ENCODE results near the gene IFNW1. TPM values are rescaled to one million over a fixed set of nuclear protein-coding genes. Genes with fewer than 3 reads are reported as not detected.
"Not testable (repeated sequence)": the region's sequence is repeated elsewhere in the genome, so short reads cannot be mapped to it uniquely, and the experiment has no call there.

IFNW1 gene
- not detected for total RNA-seq
- long read RNA-seq = 0 reads

DNA sequence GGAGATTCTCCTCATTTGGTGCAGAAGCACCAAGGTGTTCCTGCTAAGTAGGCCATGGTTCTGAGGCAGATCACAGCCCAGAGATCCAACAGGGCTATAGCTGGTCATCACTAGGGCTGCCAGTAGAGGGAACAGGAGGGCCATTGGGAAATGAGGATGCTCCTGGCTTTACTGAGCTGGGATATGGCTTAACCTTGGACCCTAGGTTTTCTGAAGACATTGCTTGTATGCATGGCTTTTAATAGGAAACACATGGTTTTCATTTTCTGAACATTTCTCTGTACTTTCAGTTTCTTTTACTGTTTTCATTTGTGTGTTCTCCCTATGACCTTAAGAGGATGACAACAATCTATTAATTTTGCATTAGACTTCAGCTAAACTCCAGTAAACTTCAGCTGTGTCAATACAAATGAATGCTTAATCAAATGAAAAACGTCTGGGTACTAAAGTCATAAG, at the start of gene IFNW1:
Gene IFNW1 (minus strand): TSS at position 406 of the 456 bp plus-strand sequence. CDS start 262 bp downstream, at position 144.
- intact Hi-C loops (cut with DNase I, micrococcal nuclease) = no loop called here
- ATAC-seq (no peak), DNase-seq (no peak)

DNA sequence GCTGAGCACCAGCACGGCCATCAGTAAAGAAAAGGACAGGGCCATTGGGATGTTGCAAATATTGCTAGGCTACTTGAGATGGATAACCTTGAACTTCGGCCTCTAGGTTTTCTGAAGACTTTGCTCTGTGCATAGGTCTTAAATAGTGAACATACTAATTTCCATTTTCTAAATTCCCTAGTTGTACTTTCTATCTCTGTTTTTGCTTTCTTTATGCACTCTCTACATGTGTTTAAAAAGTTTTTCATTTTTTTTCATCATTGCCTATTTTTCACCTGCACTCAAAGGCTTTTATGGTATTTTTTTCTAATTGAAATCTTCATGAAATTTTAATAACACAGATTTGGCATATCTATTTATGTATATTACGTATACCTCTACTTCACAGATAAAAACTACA, 45.9 kb upstream of the IFNW1 start, which contains the start of gene IFNA4:
Gene IFNA4 (minus strand): TSS at position 101 of the 400 bp plus-strand sequence. CDS start 56 bp downstream, at position 45.
- intact Hi-C loops (cut with DNase I, micrococcal nuclease); ATAC-seq; DNase-seq: not testable (repeated sequence)

DNA sequence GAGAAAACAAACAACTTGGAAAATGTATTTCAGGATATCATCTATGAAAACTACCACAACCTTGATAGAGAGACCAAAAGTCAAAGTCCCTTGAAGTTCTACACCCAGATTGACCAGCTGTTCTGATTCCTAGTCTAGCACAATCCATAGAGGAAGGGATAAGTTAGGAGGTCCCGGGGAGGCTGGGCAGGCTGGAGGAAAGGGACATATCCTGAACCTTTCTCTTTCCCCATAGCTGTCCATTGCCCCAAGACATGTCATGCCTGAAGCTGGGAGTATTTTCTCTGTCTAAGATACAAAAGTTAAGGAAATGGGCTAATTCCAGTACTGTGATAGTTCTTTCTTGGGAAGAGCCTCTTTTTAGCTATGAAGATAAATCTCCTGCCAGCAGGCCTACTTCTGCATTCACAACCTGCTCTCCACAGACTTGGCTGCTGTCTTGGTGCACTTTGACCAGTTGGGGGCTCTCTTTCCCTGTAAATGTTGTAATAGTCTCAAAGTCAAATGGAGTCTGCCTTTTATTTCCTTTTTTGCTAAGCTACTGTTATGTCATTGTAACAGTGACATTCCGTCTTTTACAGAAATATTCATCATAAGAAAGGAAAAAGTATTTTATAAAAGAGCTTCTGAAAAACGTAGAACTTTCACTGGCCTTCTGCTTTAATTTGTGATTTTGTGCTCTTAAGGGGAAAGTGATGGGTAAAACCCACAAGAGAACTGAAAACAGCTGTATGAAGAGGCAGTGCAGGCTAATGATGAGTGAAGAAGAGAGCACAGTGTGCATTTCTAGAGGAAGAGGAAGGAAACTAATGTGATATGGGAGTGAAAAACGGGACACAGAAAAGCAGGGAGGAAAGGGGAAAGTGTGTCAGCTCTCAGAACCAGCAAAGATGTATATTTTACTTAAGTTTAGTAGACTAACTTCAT, 41.4 kb upstream of the IFNW1 start:
- intact Hi-C loops (cut with DNase I, micrococcal nuclease); ATAC-seq; DNase-seq: not testable (repeated sequence)

DNA sequence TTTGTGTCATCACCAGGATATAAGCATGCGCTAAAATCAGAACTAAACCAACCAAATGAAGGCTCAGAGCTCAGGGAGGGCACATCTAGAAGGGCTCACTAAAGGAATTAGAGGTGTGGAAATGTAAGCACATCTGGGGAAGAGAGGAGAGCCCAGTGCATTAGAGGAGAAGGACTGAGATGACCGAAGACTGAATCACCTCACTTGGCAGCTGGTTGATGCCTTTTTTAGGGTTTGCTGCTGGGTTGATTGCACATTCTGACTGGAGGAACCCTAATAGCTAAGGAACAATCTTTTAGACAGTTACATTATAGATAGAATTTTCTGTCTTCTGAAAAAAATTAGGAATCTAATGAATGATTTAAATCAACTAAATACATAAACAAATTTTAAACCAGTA, 33.0 kb upstream of the IFNW1 start:
- ATAC-seq (no peak), DNase-seq (no peak)
- intact Hi-C loops (cut with DNase I, micrococcal nuclease) = no loop called here

DNA sequence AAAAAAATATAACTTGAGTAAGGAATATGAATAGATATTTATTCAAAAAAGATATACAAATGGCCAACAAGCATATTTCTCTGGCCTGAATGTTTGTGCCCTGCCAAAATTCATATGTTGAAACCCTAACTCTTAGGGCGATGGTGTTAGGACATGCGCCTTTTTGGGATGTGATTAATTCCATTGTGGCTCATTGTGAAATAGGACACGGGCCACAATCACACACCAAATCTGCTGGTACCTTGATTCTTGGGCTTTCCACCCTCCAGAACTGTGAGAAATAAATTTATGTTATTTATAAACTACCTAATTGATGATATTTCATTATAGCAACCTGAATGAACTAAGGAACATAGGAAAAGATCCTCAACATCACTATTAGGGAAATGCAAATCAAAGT, 30.5 kb upstream of the IFNW1 start:
- DNase-seq = no peak
- ATAC-seq = no peak
- intact Hi-C loops (cut with DNase I, micrococcal nuclease) = no loop called here

DNA sequence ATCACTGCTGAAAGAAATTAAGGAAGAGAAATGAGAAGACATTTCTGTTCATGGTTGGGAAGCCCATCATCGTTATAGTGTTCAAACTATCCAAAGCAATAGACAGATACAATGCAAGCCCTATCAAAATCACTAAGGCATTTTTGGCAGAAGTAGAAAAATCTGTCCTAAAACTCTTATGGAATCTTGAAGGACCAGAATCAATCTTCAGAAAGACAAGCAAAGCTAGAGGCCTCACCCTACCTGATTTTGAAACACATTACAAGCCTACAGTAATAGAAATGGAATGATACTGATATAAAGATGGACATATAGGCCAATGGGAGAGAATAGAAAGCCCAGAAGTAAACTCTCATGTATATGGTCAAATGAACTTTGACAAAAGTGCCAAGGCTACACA, 29.7 kb upstream of the IFNW1 start:
- intact Hi-C loops (cut with DNase I, micrococcal nuclease) = no loop called here
- ATAC-seq = no peak
- no peak for DNase-seq

DNA sequence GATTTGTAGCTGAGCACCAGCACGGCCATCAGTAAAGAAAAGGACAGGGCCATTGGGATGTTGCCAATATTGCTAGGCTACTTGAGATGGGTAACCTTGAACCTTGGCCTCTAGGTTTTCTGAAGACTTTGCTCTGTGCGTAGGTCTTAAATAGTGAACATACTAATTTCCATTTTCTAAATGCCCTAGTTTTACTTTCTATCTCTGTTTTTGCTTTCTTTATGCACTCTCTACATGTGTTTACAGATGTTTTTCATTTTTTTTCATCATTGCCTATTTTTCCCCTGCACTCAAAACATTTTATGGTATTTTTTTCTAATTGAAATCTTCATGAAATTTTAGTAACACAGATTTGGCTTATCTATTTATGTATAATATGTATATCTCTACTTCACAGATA, 24.9 kb upstream of the IFNW1 start, which contains the start of gene IFNA21:
Gene IFNA21 (minus strand): TSS at position 101 of the 400 bp plus-strand sequence. CDS start 48 bp downstream, at position 53.
- ATAC-seq; DNase-seq; intact Hi-C loops (cut with DNase I, micrococcal nuclease): not testable (repeated sequence)

DNA sequence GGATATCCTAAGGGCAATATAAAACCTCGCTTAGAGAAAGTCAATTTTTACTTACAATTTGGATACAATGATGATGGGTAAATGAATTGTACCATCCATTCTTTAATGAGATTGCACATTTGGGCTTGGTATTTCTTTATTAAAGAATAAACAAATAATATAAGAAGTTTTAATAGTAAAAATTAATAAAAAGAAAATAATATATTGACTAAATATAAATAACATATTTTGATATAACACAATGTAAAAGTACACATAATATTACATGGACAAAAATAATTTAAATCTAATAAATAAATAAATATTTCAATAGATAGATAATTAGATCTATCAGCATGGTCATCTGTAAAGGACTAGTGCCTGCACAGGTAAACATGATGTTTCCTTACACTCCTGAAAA, 23.9 kb upstream of the IFNW1 start:
- intact Hi-C loops (cut with DNase I, micrococcal nuclease) = no loop called here
- no peak for ATAC-seq
- no peak for DNase-seq

DNA sequence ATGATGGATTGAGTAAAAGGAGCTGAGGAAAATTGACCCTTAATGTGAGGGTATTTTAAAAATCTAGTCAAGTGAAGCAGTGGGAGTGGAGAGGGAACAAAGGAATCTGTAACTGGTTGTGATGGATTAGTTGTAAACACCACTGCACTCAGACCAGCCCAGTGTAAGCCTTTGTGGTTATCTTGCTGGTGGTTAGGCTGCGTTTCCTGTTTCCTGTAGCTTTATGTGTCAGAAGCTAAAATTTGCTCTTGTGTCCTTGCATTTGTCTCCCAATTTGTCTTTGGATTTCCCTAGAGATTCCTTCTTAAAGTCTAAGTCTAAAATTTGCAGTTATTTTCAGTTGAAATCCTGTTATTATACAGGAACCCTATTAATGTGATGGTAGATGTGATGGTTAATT, 18.5 kb upstream of the IFNW1 start:
- intact Hi-C loops (cut with DNase I, micrococcal nuclease) = no loop called here
- DNase-seq (no peak), ATAC-seq (no peak)

DNA sequence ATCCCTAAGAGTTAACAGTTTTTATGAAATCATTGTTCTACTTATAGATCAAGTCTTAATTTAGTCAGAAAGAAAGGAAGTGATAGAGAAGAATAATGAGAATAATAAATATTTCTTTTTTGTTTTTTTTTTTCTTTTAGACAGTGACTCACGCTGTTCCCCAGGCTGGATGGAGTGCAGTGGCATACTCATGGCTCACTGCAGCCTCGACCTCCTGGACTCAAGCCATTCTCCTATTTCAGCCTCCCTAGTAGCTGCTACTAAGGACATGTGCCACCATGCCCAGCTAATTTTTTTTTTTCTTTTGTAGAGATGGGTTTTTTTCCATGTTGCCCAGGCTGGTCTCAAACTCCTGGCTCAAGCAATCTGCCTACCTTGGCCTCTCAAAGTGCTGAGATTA, 13.9 kb upstream of the IFNW1 start:
- no peak for DNase-seq
- ATAC-seq = no peak
- intact Hi-C loops (cut with DNase I, micrococcal nuclease) = no loop called here

DNA sequence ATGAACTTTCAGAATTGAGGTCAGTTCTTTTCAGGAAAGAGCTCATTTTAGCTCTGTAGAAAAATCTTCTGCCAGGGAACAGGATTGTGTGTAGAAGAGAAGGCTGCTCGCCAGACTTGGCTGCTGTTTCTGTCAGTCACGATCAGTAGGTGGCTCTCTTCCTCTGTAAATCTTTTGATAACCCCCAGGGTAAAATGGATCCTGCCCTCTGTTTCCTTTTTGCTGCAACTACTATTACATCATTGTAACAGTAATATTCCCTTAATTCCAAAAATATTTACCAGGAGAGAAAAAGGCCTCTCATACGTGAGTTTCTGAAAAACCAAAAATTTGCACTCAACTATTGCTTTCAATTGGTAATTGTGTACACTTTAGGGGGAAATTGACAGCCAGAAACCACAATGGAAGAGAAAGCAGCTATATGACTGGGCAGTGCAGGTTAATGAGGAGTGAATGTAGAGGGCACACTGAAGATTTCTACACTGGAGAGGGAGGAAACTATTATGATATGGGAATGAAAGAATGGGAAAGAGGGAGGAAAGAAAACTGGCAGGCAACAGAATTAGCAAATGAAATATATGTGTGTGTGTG, 12.5 kb upstream of the IFNW1 start:
- ATAC-seq (no peak), DNase-seq (no peak)
- intact Hi-C loops (cut with DNase I, micrococcal nuclease) = no loop called here

DNA sequence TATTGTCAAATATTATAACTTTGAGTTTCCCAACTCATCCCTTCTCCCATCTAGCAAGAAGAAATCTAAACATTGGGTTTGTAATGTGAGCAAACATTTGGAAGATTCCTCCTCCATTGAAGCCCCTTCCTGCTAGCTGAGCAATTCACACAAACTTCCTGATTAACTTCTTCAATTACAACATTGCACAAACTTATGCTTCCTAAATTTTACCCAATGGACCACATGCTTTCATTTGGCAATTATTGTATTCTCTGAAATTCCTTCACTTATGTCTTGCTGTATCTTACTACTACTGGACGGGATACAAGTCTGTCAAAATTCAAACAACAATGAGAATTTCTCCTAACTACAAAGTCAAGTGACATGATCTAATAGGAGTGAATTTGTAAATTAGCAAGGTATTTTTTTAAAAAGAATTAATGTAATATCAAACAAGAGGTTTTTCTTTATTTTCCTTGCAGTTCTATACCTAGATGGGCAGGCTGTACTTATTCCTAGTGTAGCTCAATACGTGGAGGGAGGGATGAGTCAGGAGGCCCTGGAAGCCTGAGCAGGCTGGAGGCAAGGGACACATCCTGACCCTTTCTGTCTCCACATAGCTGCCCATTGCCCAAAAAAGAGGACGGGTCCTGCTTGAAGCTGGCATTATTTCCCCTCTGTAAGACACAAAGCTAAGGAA, 11.8 kb upstream of the IFNW1 start:
- ATAC-seq (no peak), DNase-seq (no peak)
- intact Hi-C loops (cut with DNase I, micrococcal nuclease) = no loop called here

DNA sequence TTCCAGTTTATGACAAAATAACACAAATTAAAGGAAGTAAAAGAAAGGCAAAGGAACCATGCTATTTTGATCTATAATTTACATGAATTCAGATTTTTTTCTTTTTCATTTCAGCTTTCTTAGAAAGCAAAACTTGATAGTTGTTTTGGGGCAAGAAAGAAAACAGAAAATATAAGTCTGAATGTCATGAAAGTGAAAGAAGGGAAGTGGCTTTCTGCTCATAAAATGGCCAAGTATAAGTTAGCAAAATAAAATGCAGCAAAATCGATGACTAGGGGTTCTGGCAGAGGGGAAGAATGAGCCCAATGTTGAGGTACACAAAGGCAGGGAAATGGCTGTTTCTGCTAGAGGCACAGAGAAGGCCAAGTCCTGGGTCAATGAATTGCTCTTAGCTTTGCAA, 3.0 kb upstream of the IFNW1 start:
- ATAC-seq = no peak
- no peak for DNase-seq
- intact Hi-C loops (cut with DNase I, micrococcal nuclease) = no loop called here

DNA sequence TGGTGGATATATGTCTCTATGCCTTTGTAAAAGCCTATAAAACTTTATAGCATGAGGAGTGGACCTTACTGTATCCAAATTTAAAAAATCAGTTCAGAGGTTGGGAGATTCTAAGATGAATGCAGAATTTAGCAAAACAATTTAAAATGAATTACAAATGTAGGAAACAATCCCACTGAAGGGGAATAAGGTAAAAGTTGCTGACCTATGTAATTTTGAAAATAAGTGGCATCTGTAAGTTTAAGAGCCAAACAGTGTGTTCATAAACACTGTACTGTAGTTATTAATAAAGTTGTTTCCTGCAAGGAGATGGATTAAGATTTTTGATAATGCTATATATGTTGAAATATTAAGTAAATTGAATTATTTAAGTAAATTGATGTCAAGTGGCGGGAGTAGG, 4.6 kb downstream of the IFNW1 start:
- no peak for ATAC-seq
- intact Hi-C loops (cut with DNase I, micrococcal nuclease) = no loop called here
- no peak for DNase-seq

DNA sequence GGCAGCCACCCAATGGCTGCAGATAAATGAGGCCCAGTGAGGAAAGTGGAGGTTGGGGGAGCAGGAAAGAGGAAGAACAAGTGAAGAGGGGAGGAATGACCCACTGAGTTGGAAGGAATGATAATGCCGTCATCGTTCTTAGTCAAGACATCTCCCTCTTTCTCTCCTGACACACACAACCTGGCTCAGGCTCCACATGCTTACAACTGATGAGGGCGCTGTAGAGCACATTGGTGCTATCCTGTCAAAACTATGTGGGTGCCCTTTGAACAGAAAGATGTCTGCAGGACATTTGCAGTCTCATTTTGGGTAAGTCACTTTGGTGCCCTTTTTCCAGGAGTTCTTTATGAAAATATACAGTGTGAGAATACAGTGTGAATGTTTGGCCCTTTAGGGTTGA, 5.9 kb downstream of the IFNW1 start:
- no peak for ATAC-seq
- no peak for DNase-seq

DNA sequence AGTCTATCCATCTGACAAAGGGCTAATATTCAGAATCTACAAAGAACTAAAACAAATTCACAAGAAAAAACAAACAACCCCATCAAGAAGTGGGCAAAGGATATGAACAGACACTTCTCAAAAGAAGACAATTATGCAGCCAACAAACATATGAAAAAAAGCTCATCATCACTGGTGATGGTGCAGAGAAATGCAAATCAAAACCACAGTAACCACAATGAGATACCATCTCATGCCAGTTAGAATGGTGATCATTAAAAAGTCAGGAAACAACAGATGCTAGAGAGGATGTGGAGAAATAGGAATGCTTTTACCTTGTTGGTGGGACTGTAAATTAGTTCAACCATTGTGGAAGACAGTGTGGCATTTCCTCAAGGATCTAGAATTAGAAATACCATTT, 13.4 kb downstream of the IFNW1 start:
- intact Hi-C loops (cut with DNase I, micrococcal nuclease); DNase-seq; ATAC-seq: not testable (repeated sequence)

More for the DNA sequence above, 5.9 kb downstream of the IFNW1 start:
- intact Hi-C loops (cut with DNase I, micrococcal nuclease) = no loop called here

DNA sequence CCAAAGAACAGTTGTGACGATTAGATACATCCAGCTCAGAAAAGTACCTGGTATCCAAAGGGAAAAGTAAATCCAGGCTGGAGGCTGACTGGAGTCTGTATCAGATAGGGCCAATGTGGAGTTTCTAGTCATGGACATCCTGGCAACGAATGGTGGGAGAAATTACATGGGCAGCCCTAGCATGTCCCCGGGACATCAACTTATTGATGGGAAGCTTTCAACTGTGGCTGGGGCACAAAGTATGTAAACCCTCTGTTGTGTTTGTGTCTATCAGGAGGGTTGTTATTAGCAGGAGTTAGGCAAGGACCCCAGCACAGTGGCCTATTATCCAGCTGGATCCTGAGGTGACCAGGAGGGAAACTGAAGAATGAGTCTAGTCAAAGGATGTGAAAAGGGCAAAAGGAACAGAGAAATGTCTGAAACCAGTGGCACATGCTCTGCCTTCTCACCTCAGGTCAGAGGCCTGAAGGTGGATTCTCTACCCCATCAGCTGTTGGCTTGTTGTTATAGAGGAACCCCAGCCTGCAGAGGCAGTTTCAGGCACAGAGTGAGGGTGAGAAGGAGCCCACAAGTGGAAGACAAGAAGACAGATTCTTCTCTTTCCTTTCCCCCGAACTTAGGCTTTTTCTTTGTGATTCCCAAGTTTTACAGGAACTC, 19.9 kb downstream of the IFNW1 start:
- DNase-seq = no peak
- intact Hi-C loops (cut with DNase I, micrococcal nuclease) = no loop called here
- ATAC-seq = no peak

DNA sequence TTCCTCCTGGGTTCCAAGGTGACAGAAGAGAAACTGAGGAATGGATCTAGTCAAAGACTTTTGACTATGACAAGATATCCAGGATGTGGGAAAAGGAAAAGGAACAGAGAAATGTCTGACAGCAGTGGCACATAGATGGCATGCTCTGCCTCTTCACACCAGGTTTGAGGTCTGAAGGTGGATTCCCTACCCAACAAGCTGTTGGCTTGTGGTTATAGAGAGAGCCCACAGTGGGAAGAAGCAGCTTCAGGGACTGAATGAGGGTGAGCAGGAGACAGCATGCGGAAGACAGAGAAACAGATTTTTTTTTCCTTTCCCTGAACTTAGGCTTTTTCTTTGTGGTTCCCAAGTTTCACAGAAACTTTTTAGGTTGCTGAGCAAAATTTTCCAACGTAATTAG, 20.6 kb downstream of the IFNW1 start:
- DNase-seq = no peak
- no peak for ATAC-seq
- intact Hi-C loops (cut with DNase I, micrococcal nuclease) = no loop called here

Measured in left colon (tissue), 2 donors.